GM23248 (cell line): ENCODE data around the gene HERPUD1.

ENCODE experiments used
- EZH2 ChIP-seq: fragments of 200-600 bp; sonication (generic); IDR thresholded peaks from 2 replicates; pipeline ENCODE4 v1.6.1; 2018; ENCODE audit warnings: antibody characterized with exemption, mild to moderate bottlenecking; ENCODE audit not compliant: insufficient read depth, poor library complexity, severe bottlenecking
- EZH2phosphoT487 ChIP-seq: fragments of 200-600 bp; sonication (generic); IDR thresholded peaks from 2 replicates; pipeline ENCODE4 v1.6.1; 2018; ENCODE audit warnings: antibody characterized with exemption, moderate library complexity, mild to moderate bottlenecking, low read depth; ENCODE audit not compliant: insufficient read depth

GRCh38 chr16:56923481-56924091 is 8.4 kb upstream of the HERPUD1 start:
- no peak for TF ChIP-seq EZH2phosphoT487
- TF ChIP-seq EZH2: no peak
